Measurements from ENCODE around the gene ROBO3. TPM values are rescaled to one million over a fixed set of nuclear protein-coding genes. Genes with fewer than 3 reads are reported as not detected.

ROBO3 gene
- total and polyA plus RNA-seq, 12 donors, result 1.7 to 87.4 (median 19.1) TPM

DNA sequence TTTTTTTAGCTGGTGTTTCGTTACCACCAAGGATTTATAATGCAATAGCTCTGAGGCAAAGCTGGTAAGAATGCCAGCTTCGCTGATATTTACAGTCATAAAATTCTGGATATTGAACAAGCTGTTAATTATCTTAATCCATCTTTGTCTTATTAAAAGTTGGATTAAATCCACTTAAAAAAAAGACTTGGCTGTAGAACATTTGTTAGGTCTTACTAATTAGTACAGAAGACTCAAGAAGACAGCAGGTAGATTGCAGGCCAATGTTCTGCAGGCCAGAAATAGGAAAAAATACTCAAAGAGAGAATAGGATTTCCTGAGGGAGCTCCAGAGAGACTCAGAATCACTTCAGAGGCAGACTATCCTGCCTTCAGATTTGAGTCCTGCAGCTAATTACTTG lies 24.9 kb downstream of the ROBO3 start:
- Histone ChIP-seq H3K27me3 (no peaks in the 10 kb centered on the region), H3K4me3 (no peak overlapping the region), H3K4me1 (replicated peaks in 1 of 2) (peaks cover 0 to 4% of the 10 kb centered on the region in 2 donors), H3K27ac (no peak overlapping the region), H3K36me3 (replicated peaks in 1 of 2) (no peaks in the 10 kb centered on the region), H3K9me3 (replicated peaks in 1 of 3) (no peaks in the 10 kb centered on the region)
- DNase-seq, result no peak
- intact Hi-C loops (cut with DNase I), result no loop called here
- no peak for TF ChIP-seq POLR2A (IDR thresholded peaks at IDR 0.05)
- TF ChIP-seq, protein P1, sequence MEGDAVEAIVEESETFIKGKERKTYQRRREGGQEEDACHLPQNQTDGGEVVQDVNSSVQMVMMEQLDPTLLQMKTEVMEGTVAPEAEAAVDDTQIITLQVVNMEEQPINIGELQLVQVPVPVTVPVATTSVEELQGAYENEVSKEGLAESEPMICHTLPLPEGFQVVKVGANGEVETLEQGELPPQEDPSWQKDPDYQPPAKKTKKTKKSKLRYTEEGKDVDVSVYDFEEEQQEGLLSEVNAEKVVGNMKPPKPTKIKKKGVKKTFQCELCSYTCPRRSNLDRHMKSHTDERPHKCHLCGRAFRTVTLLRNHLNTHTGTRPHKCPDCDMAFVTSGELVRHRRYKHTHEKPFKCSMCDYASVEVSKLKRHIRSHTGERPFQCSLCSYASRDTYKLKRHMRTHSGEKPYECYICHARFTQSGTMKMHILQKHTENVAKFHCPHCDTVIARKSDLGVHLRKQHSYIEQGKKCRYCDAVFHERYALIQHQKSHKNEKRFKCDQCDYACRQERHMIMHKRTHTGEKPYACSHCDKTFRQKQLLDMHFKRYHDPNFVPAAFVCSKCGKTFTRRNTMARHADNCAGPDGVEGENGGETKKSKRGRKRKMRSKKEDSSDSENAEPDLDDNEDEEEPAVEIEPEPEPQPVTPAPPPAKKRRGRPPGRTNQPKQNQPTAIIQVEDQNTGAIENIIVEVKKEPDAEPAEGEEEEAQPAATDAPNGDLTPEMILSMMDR (IDR thresholded peaks at IDR 0.05), result no peak
- 93 to 100% (median 95%) methylated on average over 2 of the region's 2 CpGs for WGBS, 4 donors

DNA sequence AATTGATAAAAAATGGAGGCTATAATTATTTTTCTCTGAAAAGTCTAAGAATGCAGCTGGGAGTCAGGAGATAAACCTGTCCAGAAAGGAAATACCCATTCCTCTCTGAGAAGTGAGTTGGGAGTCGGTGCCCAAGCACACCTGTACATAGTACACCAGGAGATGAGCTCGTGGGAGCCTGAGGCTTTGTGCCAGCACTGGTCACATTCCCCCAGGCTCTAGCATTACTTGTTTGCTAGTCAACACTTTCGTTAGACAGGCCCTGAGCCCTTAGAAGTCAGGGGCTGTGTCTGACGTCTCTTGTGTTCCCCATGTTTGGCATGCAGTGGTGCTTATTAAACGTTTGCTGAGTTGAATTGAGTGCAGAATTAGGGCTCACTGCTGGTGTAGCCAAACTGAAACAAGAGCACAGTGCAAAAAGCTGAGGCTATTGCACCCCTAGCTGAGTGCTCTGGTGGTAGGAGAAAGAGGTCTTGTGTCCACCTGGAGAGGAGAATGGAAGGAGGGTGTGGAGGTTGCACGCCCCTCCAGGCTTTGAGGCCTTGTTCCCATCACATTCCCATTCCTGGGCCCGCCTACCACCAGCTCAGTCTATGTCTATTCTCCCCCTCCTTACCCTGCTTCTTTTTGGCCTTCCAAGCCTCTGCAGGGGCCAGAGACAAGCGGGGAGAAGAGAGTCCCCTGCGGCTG lies 25.6 kb downstream of the ROBO3 start:
- H3K36me3 ChIP-seq (replicated peaks in 1 of 2), result no peaks in the 10 kb centered on the region
- no peak overlapping the region for H3K27ac ChIP-seq
- intact Hi-C loops (cut with DNase I), result no loop called here
- H3K4me3 ChIP-seq, result no peak overlapping the region
- H3K9me3 ChIP-seq (replicated peaks in 1 of 3), result no peaks in the 10 kb centered on the region
- peaks cover 0 to 4% of the 10 kb centered on the region in 2 donors for H3K4me1 ChIP-seq (replicated peaks in 1 of 2)
- WGBS, 4 donors, result 64 to 84% (median 83%) methylated on average over 8 to 9 of the region's 9 CpGs
- H3K27me3 ChIP-seq, result no peaks in the 10 kb centered on the region
- no peak for TF ChIP-seq POLR2A (IDR thresholded peaks at IDR 0.05)
- TF ChIP-seq, protein P1 (IDR thresholded peaks at IDR 0.05), result no peak
- no peak for DNase-seq

DNA sequence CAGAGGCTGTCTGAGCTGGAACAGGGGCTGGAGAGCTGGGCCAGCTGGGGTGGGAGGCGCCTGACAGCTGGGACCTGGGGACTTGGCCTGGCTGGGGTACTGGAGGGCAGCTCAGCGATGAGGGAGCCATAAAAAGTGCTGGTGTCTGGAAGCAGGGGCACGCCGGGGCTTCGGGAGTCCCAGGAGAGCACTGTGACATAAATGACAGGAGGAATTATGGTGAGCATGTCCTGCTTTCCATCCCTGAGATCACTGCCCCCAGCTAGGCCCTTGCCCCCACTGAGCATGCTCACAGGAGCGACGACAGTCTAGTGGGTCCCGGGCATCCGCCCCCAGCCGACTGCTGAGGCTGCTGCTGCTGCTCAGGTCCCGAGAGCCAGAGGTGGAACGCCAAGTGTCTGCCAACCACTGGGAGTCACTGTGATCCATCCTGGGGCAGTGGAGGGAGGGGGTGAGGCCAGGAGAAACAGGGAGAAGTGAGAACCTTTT lies 26.2 kb downstream of the ROBO3 start:
- Histone ChIP-seq H3K4me3 (no peak overlapping the region), H3K36me3 (replicated peaks in 1 of 2) (no peaks in the 10 kb centered on the region), H3K27ac (no peak overlapping the region), H3K9me3 (replicated peaks in 1 of 3) (no peaks in the 10 kb centered on the region), H3K4me1 (replicated peaks in 1 of 2) (peaks cover 0 to 4% of the 10 kb centered on the region in 2 donors), H3K27me3 (no peaks in the 10 kb centered on the region)
- intact Hi-C loops (cut with DNase I), result no loop called here
- no peak for DNase-seq
- 54 to 81% (median 72%) methylated on average over 9 to 12 of the region's 12 CpGs for WGBS, 4 donors
- TF ChIP-seq POLR2A (IDR thresholded peaks at IDR 0.05), result no peak
- TF ChIP-seq, protein P1 (IDR thresholded peaks at IDR 0.05), result no peak

DNA sequence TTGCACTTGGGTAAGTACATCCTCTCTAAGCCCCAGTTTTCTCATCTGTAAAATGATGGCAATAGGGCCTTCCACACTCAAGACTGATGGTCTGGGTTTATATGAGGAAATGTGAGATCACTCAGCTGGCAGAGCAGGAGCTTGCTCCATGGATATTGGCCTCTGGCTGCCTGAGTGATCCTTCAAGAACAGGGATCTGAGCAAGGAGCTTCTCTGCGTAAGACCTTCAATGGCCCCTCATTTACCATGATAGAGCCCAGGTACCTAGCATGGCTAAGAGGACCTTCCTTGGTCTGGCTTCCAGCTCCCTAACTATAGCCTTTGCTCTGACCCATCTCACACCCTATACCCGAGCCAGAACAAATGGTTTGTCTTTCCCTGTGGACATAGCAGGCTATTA lies 26.9 kb downstream of the ROBO3 start:
- Histone ChIP-seq H3K4me3 (no peak overlapping the region), H3K27ac (no peak overlapping the region), H3K27me3 (no peaks in the 10 kb centered on the region), H3K36me3 (replicated peaks in 1 of 2) (no peaks in the 10 kb centered on the region), H3K4me1 (replicated peaks in 1 of 2) (peaks cover 0 to 4% of the 10 kb centered on the region in 2 donors), H3K9me3 (replicated peaks in 1 of 3) (no peaks in the 10 kb centered on the region)
- no peak for TF ChIP-seq POLR2A (IDR thresholded peaks at IDR 0.05)
- TF ChIP-seq, protein P1 (IDR thresholded peaks at IDR 0.05), result no peak
- WGBS, 4 donors, result 75 to 97% (median 83%) methylated on average over 1 to 2 of the region's 2 CpGs
- intact Hi-C loops (cut with DNase I), result no loop called here
- no peak for DNase-seq
